Measurements from ENCODE around the gene TAS2R50. TPM values are rescaled to one million over a fixed set of nuclear protein-coding genes. Genes with fewer than 3 reads are reported as not detected.

Gene TAS2R50
- total and polyA plus RNA-seq, 8 donors: 0.17 to 1.1 (median 0.29) TPM; not detected in 1

DNA sequence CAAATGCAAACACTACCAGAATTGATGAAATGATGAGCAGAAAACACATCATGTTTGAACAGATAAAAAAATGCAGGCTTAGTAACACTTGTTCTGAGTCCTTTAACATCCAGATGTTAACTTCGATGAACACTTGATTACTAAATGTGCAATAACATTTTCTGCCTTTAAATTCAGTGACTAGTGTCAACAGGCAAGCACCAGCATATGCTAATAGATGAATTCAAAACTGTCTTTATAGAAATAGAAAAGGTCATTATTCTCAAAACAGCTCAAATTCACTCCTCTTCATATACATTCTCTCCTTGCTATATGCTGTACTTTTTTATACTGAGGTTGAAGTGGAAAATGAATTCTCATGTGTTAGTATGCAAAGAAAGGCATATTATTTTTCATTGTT lies 35.8 kb upstream of the TAS2R50 start, which contains the start of gene TAS2R19:
Gene TAS2R19, minus strand, starts transcription at position 101 of the 400 bp plus-strand sequence. Its CDS starts 49 bp downstream, at position 52.
- ATAC-seq: no peak
- Histone ChIP-seq H3K4me3 (no peak within 1 kb of the TSS), H3K27ac (no peak within 1 kb of the TSS), H3K27me3 (no peaks in the 10 kb centered on the region), H3K9me3 (peaks cover 0 to 6% of the 10 kb centered on the region in 2 donors), H3K36me3 (peaks cover 0 to 6% of the 10 kb centered on the region in 2 donors), H3K4me1 (no peaks in the 10 kb centered on the region)
- TF ChIP-seq, protein P1, sequence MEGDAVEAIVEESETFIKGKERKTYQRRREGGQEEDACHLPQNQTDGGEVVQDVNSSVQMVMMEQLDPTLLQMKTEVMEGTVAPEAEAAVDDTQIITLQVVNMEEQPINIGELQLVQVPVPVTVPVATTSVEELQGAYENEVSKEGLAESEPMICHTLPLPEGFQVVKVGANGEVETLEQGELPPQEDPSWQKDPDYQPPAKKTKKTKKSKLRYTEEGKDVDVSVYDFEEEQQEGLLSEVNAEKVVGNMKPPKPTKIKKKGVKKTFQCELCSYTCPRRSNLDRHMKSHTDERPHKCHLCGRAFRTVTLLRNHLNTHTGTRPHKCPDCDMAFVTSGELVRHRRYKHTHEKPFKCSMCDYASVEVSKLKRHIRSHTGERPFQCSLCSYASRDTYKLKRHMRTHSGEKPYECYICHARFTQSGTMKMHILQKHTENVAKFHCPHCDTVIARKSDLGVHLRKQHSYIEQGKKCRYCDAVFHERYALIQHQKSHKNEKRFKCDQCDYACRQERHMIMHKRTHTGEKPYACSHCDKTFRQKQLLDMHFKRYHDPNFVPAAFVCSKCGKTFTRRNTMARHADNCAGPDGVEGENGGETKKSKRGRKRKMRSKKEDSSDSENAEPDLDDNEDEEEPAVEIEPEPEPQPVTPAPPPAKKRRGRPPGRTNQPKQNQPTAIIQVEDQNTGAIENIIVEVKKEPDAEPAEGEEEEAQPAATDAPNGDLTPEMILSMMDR (IDR thresholded peaks at IDR 0.05): no peak
- intact Hi-C loops (cut with DNase I): no loop called here
- DNase-seq: no peak

DNA sequence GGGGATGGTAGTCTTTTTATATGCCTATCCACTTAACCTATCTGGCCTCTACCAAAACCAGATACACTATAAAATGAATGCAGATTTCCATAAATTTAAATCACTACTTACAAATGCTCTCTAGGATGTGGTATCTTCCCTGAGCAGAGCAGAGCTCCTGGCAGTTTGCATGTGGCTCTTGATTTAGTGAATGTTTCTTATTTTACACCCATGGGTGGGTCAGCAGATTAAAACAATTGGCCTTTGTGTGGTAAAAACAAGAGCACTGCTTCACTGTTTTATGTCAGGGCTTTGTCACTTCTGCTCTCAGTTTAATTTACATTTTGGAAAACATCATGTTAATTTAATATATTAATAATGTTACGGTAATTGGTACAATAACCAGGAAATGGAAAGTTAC lies 30.2 kb upstream of the TAS2R50 start:
- intact Hi-C loops (cut with DNase I): no loop called here

DNA sequence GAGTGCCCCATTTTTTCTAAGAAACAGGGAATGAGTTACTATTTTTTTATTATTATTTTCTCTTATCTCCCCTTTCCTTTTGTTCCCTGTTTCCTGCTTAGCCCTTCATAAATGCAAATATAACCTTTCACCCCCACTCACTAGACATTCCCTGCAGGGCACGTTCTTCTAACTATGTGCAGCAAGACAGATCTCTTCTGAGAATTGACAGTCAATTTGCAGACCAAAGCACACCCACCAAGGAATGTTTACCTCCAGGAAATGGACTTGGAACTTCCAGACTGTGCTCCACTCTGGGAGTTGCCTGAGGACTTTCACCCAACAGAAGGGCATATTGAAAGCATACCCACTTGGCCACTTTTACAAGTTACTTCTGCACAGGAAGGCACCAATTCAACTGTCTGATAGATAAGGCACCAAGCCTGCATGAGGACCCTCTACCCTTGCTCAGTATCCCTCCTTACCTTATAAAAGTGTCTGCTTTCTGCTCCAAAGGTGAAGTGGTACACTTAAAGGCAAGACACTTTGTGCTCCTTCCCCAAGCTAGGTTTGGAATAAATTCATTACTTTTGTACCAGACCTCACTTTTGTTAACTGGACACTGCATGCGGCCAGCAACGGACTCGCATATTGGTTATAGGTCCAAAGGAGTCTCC lies 29.2 kb upstream of the TAS2R50 start:
- TF ChIP-seq, protein P1 (IDR thresholded peaks at IDR 0.05): no peak
- no peak for ATAC-seq

More for the DNA sequence above, 30.2 kb upstream of the TAS2R50 start:
- Histone ChIP-seq H3K4me1 (no peaks in the 10 kb centered on the region), H3K27me3 (no peaks in the 10 kb centered on the region), H3K4me3 (no peak overlapping the region), H3K36me3 (no peaks in the 10 kb centered on the region), H3K9me3 (no peaks in the 10 kb centered on the region), H3K27ac (no peak overlapping the region)
- no peak for ATAC-seq
- no peak for DNase-seq
- TF ChIP-seq, protein P1 (IDR thresholded peaks at IDR 0.05): no peak

DNA sequence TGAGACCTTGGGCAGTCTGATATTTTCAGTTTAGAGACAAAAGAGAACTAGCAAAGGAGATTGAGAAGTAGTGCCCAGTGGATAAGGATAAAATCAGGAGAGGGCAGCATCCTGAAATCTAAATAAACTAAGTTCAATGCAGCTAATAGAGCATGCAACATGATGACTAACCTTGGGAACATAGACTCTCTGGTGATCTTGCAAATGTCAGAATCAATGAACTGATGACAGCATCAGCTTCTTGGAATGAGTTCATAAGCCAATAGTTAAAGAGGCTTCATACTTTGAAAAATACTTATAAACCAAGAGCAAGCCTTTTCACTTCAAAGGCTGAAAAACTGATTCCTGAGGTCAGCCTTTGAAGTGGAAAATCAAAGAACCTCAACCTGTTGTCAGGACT lies 27.5 kb upstream of the TAS2R50 start:
- no peaks in the 10 kb centered on the region for H3K9me3 ChIP-seq
- no peak overlapping the region for H3K27ac ChIP-seq
- no peaks in the 10 kb centered on the region for H3K27me3 ChIP-seq
- no peaks in the 10 kb centered on the region for H3K36me3 ChIP-seq
- ATAC-seq: no peak
- TF ChIP-seq, protein P1 (IDR thresholded peaks at IDR 0.05): no peak
- no peaks in the 10 kb centered on the region for H3K4me1 ChIP-seq
- no peak for DNase-seq
- intact Hi-C loops (cut with DNase I): no loop called here
- no peak overlapping the region for H3K4me3 ChIP-seq

More for the DNA sequence above, 29.2 kb upstream of the TAS2R50 start:
- no peak overlapping the region for H3K27ac ChIP-seq
- no peak for DNase-seq
- H3K36me3 ChIP-seq: no peaks in the 10 kb centered on the region
- no peaks in the 10 kb centered on the region for H3K4me1 ChIP-seq
- no peaks in the 10 kb centered on the region for H3K27me3 ChIP-seq
- no peak overlapping the region for H3K4me3 ChIP-seq
- intact Hi-C loops (cut with DNase I): no loop called here
- H3K9me3 ChIP-seq: no peaks in the 10 kb centered on the region

DNA sequence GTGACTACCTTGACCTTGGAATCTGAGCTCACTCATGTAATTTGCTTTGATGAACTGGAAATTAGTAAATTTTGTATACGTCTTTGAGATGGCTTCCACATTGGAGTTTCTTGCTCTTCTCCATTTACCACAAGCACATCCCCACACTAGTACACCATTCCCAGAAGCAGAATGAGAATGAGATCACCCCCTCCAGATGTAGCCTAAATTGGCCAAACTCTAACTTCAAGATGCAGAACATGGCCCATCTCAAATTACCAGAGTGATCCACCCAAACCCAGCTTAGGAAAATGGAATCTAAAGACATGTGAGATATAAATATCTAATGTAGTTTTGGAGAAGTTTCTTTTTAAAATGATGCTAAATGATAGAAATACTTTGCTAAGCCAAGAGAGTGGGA lies 20.9 kb upstream of the TAS2R50 start:
- H3K36me3 ChIP-seq: no peaks in the 10 kb centered on the region
- no peaks in the 10 kb centered on the region for H3K4me1 ChIP-seq
- H3K27me3 ChIP-seq: no peaks in the 10 kb centered on the region
- H3K4me3 ChIP-seq: no peak overlapping the region
- H3K9me3 ChIP-seq: no peaks in the 10 kb centered on the region
- TF ChIP-seq, protein P1 (IDR thresholded peaks at IDR 0.05): no peak
- intact Hi-C loops (cut with DNase I): no loop called here
- no peak for ATAC-seq
- no peak for DNase-seq
- H3K27ac ChIP-seq: no peak overlapping the region

All from left lung (tissue), 10 donors.